CD14-positive monocyte (primary cell): ENCODE data around the gene PARP15. TPM values are rescaled to one million over a fixed set of nuclear protein-coding genes. Genes with fewer than 3 reads are reported as not detected.
A peak's percentile ranks its signal among the peaks of the same experiment; 100 is the strongest.

Source experiments
- DNase-seq, 3 donors: peaks; one replicate each; pipeline ENCODE4 v3.0.0-alpha.2; 2011 to 2022
- H2AFZ ChIP-seq: 2 replicates; pipeline ENCODE4 v1.6.0; 2012; ENCODE audit warnings: mild to moderate bottlenecking, low read depth, low read length, inconsistent platforms; ENCODE audit not compliant: insufficient read depth, poor library complexity, severe bottlenecking
- H3K27ac ChIP-seq, 2 donors: 1 replicate in 1 of 2; 2 replicates in 1 of 2; pipeline ENCODE4 v1.5.1; 2012 to 2013; ENCODE audit warnings: low read length in 2 of 2, control low read depth in 1 of 2, inconsistent platforms in 1 of 2, low read depth in 1 of 2, mild to moderate bottlenecking in 1 of 2
- H3K27me3 ChIP-seq, 2 donors: one replicate each; pipeline versions ENCODE4 v1.6.0 to v1.6.1; 2011 to 2013; ENCODE audit warnings: low read length in 2 of 2; ENCODE audit not compliant: control insufficient read depth in 2 of 2, insufficient read depth in 2 of 2
- H3K36me3 ChIP-seq, 2 donors: replicated peaks in 1 of 2; 1 replicate in 1 of 2; 2 replicates in 1 of 2; pipeline versions ENCODE4 v1.5.1 to v1.6.1; 2012 to 2013; ENCODE audit warnings: low read length in 2 of 2, control low read depth in 1 of 2, inconsistent platforms in 1 of 2, mild to moderate bottlenecking in 1 of 2; ENCODE audit not compliant: insufficient read depth in 2 of 2, control insufficient read depth in 1 of 2
- H3K4me1 ChIP-seq, 2 donors: 1 replicate in 1 of 2; 2 replicates in 1 of 2; pipeline versions ENCODE4 v1.5.1 to v1.6.1; 2012 to 2013; ENCODE audit warnings: low read length in 2 of 2, control low read depth in 1 of 2, inconsistent platforms in 1 of 2, mild to moderate bottlenecking in 1 of 2, moderate library complexity in 1 of 2; ENCODE audit not compliant: insufficient read depth in 2 of 2, control insufficient read depth in 1 of 2
- H3K4me2 ChIP-seq: replicated peaks from 2 replicates; pipeline ENCODE3; 2012; ENCODE audit warnings: low read length, moderate library complexity, mild to moderate bottlenecking; ENCODE audit not compliant: poor library complexity, severe bottlenecking; ENCODE audit errors: extremely low read depth
- H3K4me3 ChIP-seq, 3 experiments: fragments of 200-600 bp in 1 of 3; sonication (generic) in 1 of 3; replicated peaks in 1 of 3; 1 replicate in 2 of 3; 2 replicates in 1 of 3; pipeline ENCODE4 v1.5.1; 2011 to 2013; ENCODE audit warnings: low read length in 3 of 3, mild to moderate bottlenecking in 3 of 3, control low read depth in 2 of 3, low read depth in 2 of 3, inconsistent platforms in 1 of 3, moderate library complexity in 1 of 3
- H3K79me2 ChIP-seq: 2 replicates; pipeline ENCODE4 v1.6.0; 2012; ENCODE audit warnings: mild to moderate bottlenecking, control low read depth, inconsistent platforms, low read length, moderate library complexity; ENCODE audit not compliant: insufficient read depth
- H3K9ac ChIP-seq: 2 replicates; pipeline ENCODE4 v1.6.0; 2017; ENCODE audit warnings: low read length, mild to moderate bottlenecking; ENCODE audit not compliant: insufficient read depth, poor library complexity, severe bottlenecking
- H3K9me3 ChIP-seq, 2 donors: replicated peaks in 1 of 2; 1 replicate in 1 of 2; 2 replicates in 1 of 2; pipeline versions ENCODE4 v1.5.1 to v1.6.1; 2012 to 2013; ENCODE audit warnings: low read length in 2 of 2, control low read depth in 1 of 2; ENCODE audit not compliant: control insufficient read depth in 1 of 2, insufficient read depth in 1 of 2
- H4K20me1 ChIP-seq: 2 replicates; pipeline ENCODE4 v1.6.0; 2012; ENCODE audit warnings: mild to moderate bottlenecking, low read length, control low read depth, moderate library complexity; ENCODE audit not compliant: insufficient read depth
- H3K27ac Mint-ChIP-seq, 7 donors: one replicate each; pipeline ENCODE4 v1.8.0; 2020; ENCODE audit warnings: mild to moderate bottlenecking in 7 of 7, mixed read lengths in 7 of 7, moderate library complexity in 6 of 7, inconsistent platforms in 2 of 7
- H3K27me3 Mint-ChIP-seq, 3 donors: one replicate each; pipeline ENCODE4 v1.8.0; 2021 to 2022; ENCODE audit warnings: low read depth in 3 of 3, mild to moderate bottlenecking in 3 of 3, mixed read lengths in 3 of 3, moderate library complexity in 3 of 3, inconsistent platforms in 1 of 3
- H3K36me3 Mint-ChIP-seq, 2 donors: one replicate each; pipeline ENCODE4 v1.8.0; 2020; ENCODE audit warnings: mixed read lengths in 2 of 2, inconsistent platforms in 1 of 2, mild to moderate bottlenecking in 1 of 2
- H3K4me1 Mint-ChIP-seq: one replicate; pipeline ENCODE4 v1.8.0; 2020; ENCODE audit warnings: mild to moderate bottlenecking, mixed read lengths
- H3K4me3 Mint-ChIP-seq, 2 donors: one replicate each; pipeline ENCODE4 v1.8.0; 2020; ENCODE audit warnings: mild to moderate bottlenecking in 2 of 2, mixed read lengths in 2 of 2, moderate library complexity in 1 of 2
- H3K9me3 Mint-ChIP-seq, 7 donors: one replicate each; pipeline ENCODE4 v1.8.0; 2020 to 2022; ENCODE audit warnings: mixed read lengths in 7 of 7, mild to moderate bottlenecking in 6 of 7, moderate library complexity in 6 of 7, inconsistent platforms in 2 of 7
- WGBS: methylation state at CpG from one replicate; pipeline ENCODE4 v1.1.5; 2013; ENCODE audit warnings: missing lambda C conversion rate; ENCODE audit not compliant: insufficient coverage; 5-methylcytosine and 5-hydroxymethylcytosine counted together
- intact Hi-C, 2 donors: fragments of 100-400 bp; cut with micrococcal nuclease; formaldehyde crosslinking; loops; one replicate each; pipeline versions ENCODE4 v1.15.0 to v1.15.1; 2023
- polyA minus RNA-seq: library from RNA; depleted of rRNA, polyadenylated mRNA; stranded (reverse); fragments of >200 nt; gene quantifications from 2 replicates; pipeline ENCODE4 v1.2.3, GENCODE V29; 2012
- polyA plus RNA-seq, 3 donors: library from polyadenylated mRNA; depleted of rRNA in 1 of 3; unstranded in 2 of 3; stranded (reverse) in 1 of 3; fragments of 300-500 nt in 2 of 3; fragments of >200 nt in 1 of 3; fragmentation: Illumina TruSeq in 2 of 3; gene quantifications; 1 replicate in 2 of 3; 2 replicates in 1 of 3; pipeline ENCODE4 v1.2.3, GENCODE V29; 2012 to 2021
- total RNA-seq, 12 experiments: library from RNA in 1 of 12; stranded (reverse) in 1 of 12; fragments of 120-200 nt in 1 of 12; gene quantifications; one replicate each; pipeline ENCODE4 v1.2.4 and lab custom pipeline; 2013 to 2026; ENCODE audit warnings: mixed read lengths in 6 of 12, inconsistent platforms in 1 of 12
- TF ChIP-seq, protein P1 (sequence below): fragments of 200-600 bp; IDR thresholded peaks from one replicate; pipeline ENCODE4 v1.8.0; 2022; ENCODE audit warnings: antibody characterized with exemption, mild to moderate bottlenecking

The PARP15 gene
- 1.9 TPM for total RNA-seq (2013)
- 1 to 10 TPM in 1 of 3 donors, under 1 TPM in 2; 0.23 to 4.4 (median 0.28) TPM for polyA plus RNA-seq
- polyA minus RNA-seq, result 0.96 and 0.97 TPM in 2 replicates
- total RNA-seq (lab: John Stamatoyannopoulos, UW), result 1.1 to 5.3 (median 3.3) reads per million in 11 experiments

DNA sequence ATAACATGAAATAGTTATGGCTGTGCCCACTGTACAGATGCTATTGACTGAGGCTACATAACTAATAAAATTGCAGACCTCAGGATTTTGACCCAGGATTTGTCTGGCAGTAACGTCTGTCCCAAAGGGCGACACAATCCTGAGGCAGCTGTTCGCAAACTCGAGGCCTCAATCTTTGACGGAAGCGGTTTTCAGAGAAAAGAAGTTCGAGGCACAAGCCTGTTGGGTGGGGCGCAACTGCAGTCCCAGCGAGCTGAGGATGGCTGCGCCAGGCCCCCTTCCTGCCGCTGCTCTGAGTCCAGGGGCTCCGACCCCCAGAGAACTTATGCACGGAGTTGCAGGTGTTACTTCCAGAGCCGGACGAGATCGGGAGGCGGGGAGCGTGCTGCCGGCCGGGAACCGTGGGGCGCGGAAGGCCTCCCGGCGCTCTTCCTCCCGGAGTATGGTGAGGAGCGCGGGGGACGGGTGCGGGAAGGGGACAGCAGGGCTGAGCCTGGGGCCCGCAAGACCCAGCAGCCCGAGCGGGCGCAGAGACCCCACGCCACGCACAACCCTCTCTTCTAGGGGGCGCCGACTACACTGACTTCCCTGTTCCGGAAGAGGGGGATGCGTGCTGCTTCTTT is at the start of gene PARP15:
Gene PARP15 (plus strand): TSS at position 242 of the 623 bp plus-strand sequence. CDS start 18 bp downstream, at position 260.
- TF ChIP-seq, protein P1, sequence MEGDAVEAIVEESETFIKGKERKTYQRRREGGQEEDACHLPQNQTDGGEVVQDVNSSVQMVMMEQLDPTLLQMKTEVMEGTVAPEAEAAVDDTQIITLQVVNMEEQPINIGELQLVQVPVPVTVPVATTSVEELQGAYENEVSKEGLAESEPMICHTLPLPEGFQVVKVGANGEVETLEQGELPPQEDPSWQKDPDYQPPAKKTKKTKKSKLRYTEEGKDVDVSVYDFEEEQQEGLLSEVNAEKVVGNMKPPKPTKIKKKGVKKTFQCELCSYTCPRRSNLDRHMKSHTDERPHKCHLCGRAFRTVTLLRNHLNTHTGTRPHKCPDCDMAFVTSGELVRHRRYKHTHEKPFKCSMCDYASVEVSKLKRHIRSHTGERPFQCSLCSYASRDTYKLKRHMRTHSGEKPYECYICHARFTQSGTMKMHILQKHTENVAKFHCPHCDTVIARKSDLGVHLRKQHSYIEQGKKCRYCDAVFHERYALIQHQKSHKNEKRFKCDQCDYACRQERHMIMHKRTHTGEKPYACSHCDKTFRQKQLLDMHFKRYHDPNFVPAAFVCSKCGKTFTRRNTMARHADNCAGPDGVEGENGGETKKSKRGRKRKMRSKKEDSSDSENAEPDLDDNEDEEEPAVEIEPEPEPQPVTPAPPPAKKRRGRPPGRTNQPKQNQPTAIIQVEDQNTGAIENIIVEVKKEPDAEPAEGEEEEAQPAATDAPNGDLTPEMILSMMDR, result no peak
- no peaks in the 10 kb centered on the region for H3K79me2 ChIP-seq
- H3K9ac ChIP-seq, result peak within 1 kb of the TSS; percentile 72
- peak within 1 kb of the TSS in 1 of 2 donors; percentile 37 for H3K27ac ChIP-seq
- Mint-ChIP-seq H3K9me3 (peaks cover 13 to 17% (median 13%) of the 10 kb centered on the region in 7 donors), H3K4me1 (peaks cover 39% of the 10 kb centered on the region), H3K27ac (peak within 1 kb of the TSS in 6 of 7 donors; percentile 24 to 95 (median 76)), H3K27me3 (peaks cover 0 to 6% (median 2%) of the 10 kb centered on the region in 3 donors), H3K36me3 (peaks cover 21 to 22% of the 10 kb centered on the region in 2 donors), H3K4me3 (peak within 1 kb of the TSS; percentile 89 to 98)
- H4K20me1 ChIP-seq, result peaks cover 5% of the 10 kb centered on the region
- H3K27me3 ChIP-seq, result no peaks in the 10 kb centered on the region
- peak within 1 kb of the TSS; percentile 95 for H2AFZ ChIP-seq
- H3K4me2 ChIP-seq, result peak within 1 kb of the TSS; percentile 89
- H3K36me3 ChIP-seq, result peaks cover 10 to 22% of the 10 kb centered on the region in 2 donors
- intact Hi-C loops, result no loop called here
- H3K4me1 ChIP-seq, result peaks cover 13 to 17% of the 10 kb centered on the region in 2 donors
- peak within 1 kb of the TSS; percentile 49 to 80 (median 54) for H3K4me3 ChIP-seq
- under 1% methylated on average over 19 of the region's 40 CpGs for WGBS
- DNase-seq, result peak in 1 of 3 donors; percentile 11
- H3K9me3 ChIP-seq, result peaks cover 5 to 14% of the 10 kb centered on the region in 2 donors

DNA sequence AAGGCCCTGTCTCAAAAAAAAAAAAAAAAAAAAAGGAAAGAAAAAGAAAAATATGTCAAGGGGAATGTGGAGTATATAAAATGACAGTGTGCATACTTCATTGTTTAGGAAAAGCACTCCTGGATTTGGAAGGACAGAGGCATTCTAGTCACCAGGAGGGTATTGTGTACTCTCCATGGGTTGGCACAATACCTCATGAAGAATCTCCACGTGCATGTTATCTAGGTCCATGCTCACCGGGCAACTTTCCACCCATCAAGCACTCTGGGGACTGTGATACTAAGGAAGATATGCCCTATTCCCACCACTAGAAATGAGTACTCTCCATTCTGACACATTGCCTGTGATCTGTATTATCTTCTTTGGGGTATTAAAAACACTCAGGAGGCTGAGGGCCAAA is 47.3 kb upstream of the PARP15 start:
- H3K27ac Mint-ChIP-seq, result peak overlapping the region in 2 of 7 donors; percentile 0 to 14
- H3K9me3 Mint-ChIP-seq, result no peaks in the 10 kb centered on the region
- H3K4me3 ChIP-seq, result no peak overlapping the region
- TF ChIP-seq, protein P1, result no peak
- no peaks in the 10 kb centered on the region for H4K20me1 ChIP-seq
- no peak overlapping the region for H3K9ac ChIP-seq
- no peak overlapping the region for H3K4me2 ChIP-seq
- peaks cover 5% of the 10 kb centered on the region for H3K4me1 Mint-ChIP-seq
- no peak overlapping the region for H2AFZ ChIP-seq
- H3K4me1 ChIP-seq, result peaks cover 0 to 6% of the 10 kb centered on the region in 2 donors
- H3K27me3 Mint-ChIP-seq, result peaks cover 0 to 2% (median 0%) of the 10 kb centered on the region in 3 donors
- peaks cover 68 to 82% of the 10 kb centered on the region in 2 donors for H3K36me3 ChIP-seq
- peaks cover 74 to 81% of the 10 kb centered on the region in 2 donors for H3K36me3 Mint-ChIP-seq
- no peak overlapping the region for H3K4me3 Mint-ChIP-seq
- H3K79me2 ChIP-seq, result no peaks in the 10 kb centered on the region
- no CpG with 5 or more reads among the region's 2 CpGs for WGBS
- H3K27ac ChIP-seq, result no peak overlapping the region
- intact Hi-C loops, result no loop called here
- no peaks in the 10 kb centered on the region for H3K9me3 ChIP-seq
- DNase-seq, result no peak
- H3K27me3 ChIP-seq, result no peaks in the 10 kb centered on the region
